ENCODE measurements around the gene MYO1E.
"Not testable (repeated sequence)": the region's sequence is repeated elsewhere in the genome, so short reads cannot be mapped to it uniquely, and the experiment has no call there.

The MYO1E gene

DNA sequence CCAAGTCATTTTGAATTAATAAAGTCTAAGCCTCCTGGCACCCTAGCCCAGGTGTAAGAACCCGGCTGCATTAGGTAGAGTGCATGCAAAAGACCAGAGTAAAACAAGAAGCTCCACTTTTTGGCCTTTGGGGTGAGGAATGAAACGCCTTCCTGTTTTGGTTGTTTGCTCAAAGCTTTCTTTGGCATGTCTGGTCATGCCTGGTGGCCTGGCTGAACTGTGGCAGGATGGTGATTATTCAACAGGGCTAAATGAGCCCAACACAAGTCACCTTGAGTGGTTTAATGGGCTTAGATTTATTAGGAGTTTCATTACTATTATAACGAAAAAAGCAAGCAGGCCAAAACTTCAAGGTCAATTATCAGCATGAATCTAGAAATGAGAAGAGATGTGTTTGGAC, 206.9 kb downstream of the MYO1E start:
- no peak for DNase-seq (ENCODE audit: low spot score)

DNA sequence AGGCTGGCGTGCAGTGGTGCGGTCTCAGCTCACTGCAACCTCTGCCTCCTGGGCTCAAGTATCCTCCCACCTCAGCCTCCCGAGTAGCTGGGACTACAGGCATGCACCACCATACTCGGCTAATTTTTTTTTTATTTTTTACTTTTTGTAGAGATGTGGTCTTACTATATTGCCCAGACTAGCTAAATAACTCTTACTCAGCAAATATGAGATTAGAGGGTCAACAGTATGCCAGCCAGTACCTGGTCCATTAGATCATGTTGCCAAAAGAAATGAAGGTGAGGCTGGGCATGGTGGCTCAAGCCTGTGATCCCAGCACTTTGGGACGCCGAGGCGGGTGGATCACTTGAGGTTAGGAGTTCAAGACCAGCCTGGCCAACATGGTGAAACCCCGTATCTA, 210.6 kb downstream of the MYO1E start:
- DNase-seq (ENCODE audit: low spot score) = not testable (repeated sequence)

DNA sequence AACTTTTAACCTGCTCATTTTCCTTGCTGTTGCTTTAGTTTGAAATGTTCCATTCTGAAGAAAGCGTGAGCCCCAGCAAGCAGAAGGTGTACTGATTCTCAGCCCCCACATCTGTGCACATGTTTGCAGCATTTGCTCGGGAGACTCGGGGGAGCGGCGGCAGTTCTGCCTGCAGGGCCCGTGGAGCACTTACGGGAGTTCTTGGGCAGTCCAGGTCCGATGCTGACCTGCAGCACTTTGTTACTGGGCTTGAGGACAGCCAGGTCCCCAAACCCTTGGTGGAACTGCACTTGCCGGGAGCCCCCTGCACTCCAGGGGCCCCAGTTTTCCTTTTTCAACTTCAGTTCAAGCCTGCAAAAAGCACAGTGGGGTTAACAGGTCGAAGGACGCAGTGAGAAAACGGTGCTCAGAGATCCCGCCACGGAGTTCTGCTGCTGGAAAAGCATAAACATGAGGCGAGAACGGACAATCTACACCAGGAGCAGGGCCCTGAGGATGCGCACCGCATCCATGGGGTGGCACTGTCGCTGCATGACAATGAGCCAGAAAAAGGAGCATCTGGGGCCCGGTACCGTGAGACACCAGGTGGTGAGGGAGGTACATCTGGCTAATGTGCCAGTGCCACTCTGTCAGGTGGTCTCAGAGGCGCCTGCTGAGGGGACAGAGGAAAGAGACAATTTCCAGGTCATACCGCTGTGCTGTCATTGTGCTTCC, 211.6 kb downstream of the MYO1E start:
- no peak for DNase-seq (ENCODE audit: low spot score)

DNA sequence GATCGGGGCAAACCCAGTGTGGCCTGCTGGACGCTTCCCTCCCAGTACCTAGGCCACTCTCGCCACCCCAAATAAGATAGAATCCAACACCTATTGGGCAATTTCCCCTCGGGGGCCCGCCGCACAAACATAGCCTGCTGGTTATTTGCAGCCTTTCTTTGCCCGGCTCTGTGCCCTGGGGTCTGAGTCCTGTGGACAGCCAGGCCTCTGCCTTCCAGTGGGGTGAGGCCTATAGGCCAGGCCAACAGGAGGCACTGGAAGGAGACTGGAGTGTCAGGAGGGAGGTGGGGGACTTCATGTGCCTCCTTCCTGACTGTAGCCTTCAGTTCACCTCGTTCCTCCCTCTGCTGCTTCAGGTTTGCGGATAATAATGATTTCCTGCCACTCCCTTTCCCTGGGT, 213.5 kb downstream of the MYO1E start:
- no peak for DNase-seq (ENCODE audit: low spot score)

DNA sequence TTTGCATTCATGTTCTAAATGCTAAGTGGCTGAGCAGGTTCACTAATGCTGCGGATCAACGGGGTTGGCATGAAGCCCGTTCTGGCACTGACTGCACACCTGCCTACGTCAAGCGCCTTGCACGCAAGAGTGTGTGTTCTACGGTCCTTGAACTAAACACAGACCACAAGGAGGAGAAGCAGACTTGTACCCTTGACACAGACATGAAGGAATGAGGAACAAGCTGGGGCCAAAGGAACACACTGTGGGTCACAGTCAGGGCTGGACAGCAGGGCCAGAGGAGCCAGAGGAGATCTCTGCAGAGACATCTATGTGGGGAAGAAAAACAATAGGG, 214.0 kb downstream of the MYO1E start:
- DNase-seq (ENCODE audit: low spot score) = no peak

DNA sequence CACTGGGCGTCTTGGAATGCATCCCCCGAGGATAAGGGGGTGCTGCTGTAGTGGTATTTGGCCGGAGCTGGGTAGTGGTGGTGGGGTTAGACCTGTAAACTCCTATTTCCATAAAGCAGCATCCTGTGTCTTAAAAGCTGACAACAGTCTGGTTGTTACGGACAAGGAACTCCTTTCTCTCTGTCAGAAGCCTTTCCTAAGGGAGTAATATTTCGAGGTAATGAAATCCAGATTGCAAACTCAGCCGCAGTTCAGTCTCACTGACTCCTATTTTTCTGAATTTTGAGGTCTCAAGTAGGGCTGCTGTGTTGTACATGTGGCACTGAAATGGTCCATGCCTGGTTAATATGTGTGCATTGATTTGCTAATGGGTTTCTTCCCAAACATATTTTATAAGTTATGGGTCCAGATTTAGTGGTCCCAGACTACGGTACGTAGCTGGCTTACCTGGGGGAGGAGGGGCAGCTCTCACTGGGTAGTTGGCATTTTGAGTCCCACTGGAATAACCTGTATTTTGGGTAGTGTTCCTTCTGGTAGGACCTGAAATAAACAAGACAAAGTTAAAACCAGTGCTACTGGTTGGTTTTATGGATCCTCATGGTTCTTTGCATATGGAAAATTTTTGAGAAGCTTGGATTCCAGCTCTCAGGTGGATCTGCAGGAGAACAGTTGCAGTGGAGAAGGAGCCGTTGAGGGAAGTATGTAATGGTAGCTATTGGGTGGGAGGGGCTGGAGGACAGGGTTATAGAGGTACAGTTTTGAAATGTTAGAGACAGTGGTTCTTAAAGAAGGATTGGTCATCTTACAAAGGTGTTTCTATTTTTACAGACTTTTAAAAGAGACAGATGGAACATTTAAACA, 214.6 kb downstream of the MYO1E start:
- DNase-seq (ENCODE audit: low spot score) = no peak

DNA sequence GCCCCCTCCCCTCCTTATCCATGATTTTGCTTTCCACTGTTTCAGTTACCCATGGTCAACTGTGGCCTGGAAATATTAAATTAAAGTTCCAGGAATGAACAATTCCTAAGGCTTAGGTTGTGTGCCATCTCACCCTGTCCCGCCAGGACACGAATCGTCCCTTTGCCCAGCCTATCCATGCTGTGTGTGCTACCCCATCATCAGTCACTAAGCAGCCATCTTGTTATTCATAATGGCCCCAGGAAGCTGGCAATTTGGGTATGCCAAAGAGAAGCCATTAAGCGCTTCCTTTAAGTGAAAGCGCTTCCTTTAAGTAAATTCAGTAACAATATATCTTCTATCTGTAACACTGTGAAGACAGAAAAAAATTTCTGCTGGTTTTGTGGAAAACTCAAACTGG, 215.3 kb downstream of the MYO1E start:
- no peak for DNase-seq (ENCODE audit: low spot score)

DNA sequence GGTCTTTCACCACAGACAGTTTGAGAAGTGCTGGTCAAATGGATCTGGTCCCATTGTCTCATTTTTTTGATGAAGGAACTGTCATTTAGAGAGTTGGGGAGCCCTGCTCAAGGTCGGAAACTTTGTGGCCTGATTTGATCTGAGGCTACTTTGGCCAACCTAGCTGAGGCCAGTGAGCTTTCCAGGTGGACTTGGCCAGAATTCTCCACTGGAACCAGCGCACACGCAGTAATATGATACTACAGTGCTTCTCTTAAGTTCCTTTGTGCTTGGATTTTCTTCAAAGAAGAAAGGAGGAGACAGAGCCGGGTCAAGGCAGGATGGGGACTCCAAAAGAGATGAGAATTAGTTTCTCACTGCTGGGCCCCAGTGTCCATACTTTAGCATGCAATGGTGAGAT, 217.2 kb downstream of the MYO1E start:
- no peak for DNase-seq (ENCODE audit: low spot score)

DNA sequence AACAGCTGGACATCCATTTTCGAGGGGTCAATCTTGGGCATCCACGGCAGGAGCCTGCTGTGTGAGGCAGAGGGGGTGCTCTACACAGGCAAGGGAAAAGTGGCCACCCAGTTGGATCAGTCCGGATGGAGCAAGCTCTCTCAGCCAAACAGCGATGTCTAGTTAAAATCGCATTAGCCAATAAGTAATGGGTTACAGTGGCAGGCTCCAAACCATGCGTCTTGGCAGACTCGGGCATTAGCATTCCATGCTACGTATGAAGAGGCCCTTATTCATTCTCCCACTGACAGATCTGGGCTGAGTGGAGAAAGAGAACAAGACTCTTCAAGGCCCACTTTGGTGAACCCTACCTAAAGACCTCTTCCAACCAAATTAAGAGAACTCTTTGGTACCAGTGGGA, 218.4 kb downstream of the MYO1E start:
- no peak for DNase-seq (ENCODE audit: low spot score)

DNA sequence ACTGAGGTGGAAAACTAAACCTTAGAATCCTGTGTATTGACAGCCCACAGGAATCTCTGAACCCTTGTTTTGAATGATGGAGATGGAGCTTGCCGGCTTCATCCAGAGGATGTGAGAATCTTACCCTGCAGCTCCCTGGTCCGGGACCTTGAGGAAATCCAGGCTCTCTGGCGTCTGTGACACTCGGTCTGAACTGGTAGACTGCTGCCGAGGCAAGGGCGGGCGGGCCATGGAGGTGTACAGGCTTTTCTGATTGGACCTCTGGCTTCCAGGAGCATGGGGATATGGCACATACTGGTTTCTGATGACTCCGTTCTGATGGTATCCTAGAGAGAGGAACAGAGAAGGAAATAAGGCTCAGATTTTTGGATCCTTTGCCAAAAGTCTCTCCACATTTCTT, 219.2 kb downstream of the MYO1E start:
- DNase-seq (ENCODE audit: low spot score) = no peak

DNA sequence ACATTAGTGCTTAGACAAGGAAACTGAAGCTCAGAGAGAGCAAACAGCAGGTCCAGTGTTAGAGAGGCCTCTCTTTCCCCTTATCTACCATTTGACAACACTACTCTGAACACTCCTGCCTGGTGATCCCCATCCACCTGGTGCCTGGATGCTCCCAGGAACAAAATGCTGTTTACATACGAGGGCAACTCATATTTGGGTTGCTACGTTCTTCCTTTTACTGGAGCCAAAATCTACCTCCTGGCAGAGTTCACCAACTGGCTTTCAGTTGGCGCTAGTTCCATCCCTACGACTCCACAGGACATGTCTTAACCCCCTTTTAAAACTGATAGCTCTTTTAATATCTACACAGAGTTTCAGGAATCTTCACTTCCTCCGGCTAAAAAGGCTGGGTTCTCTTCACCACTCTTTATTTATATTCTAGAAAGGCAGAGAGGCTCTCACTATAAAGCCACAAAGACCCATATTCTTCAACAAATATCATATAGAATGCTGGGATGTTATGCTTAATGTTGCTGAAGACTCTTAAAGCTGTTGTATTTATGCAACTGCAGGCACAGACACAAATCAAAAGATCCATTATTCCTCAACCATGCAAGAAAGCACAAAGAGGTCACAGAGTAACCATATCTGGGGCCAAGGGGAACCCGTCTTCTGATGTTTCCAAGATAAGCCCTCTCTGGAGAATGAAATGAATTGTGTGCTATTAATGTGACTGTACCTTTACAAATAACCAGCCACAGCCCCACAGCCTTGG, 219.8 kb downstream of the MYO1E start:
- no peak for DNase-seq (ENCODE audit: low spot score)

DNA sequence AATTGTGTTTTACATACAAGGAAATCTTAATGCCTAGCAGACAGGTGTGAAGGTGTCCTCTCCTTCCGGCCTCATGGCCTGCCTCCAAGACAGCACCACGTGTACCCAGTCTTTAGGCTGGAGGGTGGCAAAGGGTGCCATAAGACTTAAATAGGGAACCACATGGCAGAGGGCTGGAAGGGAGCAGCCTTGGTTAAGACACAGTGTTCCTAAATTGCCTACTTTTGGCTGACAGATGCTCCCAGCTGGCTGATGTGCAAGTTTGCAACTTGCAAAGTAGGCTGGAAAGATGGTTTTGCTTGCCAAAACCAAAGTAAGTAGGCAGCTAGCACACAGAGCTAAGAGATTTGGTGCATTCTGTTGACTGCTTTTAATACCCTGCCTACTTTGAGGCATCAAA, 222.5 kb downstream of the MYO1E start:
- DNase-seq (ENCODE audit: low spot score) = no peak

DNA sequence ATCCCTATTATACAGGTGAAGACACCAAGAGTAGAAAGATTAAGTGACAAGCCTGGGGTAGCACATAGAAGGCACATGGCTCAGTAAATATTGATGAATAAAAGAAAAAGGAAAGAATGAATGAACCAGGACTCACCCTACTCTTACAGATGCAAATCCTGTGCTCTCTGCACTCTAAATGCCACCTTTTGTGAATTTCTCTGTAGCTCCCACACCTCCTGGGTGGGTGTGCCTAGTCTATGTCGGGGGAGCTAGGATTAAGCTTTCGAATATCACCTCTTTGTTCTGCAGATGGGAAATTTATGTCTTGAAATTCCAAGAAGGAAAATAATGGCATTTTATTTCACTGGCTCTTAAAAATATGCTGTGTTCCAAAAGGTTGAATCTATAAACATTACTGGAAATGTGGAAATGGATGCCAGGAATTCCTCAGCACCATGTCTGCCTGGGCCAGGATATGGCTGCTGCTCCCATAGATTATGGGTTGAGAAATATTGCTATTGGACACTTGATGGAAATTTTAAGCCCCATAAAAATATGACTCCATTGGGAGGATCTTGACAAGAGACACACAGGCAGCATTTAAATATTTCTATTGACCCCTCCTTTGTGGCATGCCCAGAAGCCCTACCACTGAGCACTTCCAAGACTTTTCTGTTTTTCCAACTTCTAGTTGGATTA, 224.4 kb downstream of the MYO1E start:
- no peak for DNase-seq (ENCODE audit: low spot score)

DNA sequence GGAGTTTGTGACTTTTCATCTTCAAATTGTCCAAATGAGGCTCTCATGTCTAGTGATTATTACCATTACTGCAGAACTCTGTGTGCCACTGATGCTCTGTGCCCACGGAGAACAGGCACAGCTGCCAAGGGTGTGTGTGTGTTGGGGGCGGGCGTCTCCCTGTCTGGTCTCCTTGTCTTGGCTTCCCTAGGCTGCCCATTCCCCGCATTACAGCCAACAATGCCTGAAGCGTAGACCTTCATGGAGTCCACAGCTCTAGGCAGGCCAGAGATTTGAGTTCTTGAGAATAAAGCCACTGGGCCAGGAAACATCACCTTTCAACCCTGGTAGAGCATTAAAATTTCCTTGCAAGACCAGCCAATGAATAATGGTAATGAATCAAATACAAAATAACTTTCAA, 225.0 kb downstream of the MYO1E start:
- no peak for DNase-seq (ENCODE audit: low spot score)

DNA sequence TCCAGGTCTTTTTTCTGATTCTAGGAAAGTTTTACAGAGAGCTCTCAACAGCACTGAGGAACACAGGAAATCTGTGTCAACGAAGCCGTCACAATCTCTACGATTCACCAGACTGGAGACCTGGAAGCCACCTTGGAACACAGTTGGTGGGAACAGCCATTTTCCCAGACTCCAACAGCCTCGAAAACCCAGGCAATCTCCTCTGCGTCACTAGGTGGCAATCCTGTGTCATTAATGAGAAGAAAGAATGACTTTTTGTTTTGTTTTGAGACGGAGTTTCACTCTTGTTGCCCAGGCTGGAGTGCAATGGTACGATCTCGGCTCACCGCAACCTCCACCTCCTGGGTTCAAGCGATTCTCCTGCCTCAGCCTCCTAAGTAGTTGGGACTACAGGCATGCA, 228.1 kb downstream of the MYO1E start:
- DNase-seq (ENCODE audit: low spot score) = not testable (repeated sequence)

DNA sequence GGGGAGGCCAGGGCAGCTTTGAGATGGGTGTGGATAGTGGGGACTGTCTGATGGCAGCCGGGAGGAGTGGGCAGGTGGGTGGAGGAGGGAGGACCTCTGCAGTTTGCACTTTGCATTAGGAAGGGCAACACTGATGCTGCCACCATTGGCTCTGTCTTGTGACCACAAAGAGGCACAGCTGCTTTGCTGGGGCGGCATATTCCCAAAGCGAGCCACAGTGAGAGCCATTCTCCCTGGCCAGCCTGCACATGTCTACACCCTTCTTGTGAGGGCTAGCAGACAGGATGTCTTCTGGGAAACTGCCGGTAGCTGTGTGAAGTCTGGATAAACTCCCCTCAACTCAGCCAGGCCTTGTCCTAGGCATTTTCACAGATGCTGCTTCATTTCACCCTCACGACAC, 229.4 kb downstream of the MYO1E start:
- DNase-seq (ENCODE audit: low spot score) = no peak

DNA sequence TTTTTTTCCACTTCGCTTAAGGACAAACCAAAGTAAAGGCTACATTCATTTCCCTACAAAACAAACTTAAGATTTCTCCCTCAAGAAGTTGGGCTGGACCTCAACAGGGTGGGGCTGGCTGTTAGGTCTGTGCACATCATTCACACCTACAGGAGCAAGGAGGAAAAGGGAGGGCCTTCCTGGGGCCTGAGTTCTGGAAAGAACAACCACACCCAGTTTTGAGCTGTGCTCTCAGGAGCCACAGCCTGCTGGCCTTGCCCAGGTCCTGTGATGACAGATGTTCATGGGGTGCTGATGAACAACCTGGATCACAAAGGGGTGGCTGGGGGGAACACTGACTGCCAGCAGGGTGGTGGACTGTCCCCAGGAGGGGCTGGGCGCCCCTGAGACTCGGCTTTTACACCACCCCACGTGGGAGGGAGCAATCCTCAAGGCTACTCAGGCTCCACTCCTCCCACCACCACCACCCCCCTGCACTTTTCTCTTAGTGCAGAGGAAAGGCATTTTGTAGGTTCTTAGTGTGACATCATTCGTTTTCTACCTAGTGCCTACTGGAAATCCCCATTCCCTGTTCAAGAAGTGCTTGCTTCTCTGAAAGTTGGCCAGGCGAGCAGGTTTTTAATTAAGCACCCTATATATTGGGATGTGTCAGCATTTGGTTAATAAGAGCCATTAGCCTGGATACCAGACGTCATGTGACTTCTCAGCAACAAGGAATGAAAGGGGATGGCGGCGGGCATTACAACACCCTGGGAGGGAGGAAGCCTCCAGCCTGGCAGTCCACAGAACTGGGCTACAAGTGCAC, 232.0 kb downstream of the MYO1E start:
- no peak for DNase-seq (ENCODE audit: low spot score)

DNA sequence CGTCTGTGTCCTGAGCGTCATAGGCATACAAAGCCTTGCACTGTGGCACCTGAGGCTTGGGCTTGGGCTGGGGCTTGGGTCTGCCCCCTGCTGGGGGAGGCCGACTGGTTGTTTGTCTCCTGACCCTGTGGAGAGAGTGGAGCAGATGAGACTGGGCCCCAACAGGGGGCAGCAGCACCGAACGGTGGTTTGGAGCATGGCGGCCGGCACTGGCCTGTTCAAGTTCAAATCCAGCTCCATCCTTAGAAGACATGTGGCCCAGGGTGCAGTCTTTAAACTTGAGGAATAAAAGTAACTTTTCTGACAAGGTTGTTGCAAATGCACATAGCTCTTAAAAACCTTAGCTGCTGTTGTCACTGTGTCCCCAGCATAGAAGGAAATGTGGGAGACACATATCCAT, 234.4 kb downstream of the MYO1E start:
- peak; percentile 81 for DNase-seq (ENCODE audit: low spot score)

DNA sequence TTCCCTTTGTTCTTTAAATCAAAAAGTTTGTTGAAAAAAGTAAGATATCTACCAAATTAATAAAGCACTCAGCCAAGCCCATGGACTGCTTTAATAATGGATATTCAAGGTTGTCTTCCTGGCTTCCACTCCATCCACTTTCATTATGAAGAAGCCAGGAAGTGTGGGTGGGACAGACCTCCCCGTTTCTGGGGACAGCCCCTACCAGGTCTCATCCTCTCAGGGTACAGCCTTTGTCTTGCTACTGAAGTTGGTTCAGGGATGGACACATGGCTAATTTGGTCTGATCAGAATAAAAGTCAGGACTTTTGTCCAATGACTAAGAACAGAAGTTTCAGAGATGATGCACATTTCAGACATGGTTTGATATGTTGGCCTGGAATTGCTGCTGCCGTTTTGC, 235.1 kb downstream of the MYO1E start:
- no peak for DNase-seq (ENCODE audit: low spot score)

DNA sequence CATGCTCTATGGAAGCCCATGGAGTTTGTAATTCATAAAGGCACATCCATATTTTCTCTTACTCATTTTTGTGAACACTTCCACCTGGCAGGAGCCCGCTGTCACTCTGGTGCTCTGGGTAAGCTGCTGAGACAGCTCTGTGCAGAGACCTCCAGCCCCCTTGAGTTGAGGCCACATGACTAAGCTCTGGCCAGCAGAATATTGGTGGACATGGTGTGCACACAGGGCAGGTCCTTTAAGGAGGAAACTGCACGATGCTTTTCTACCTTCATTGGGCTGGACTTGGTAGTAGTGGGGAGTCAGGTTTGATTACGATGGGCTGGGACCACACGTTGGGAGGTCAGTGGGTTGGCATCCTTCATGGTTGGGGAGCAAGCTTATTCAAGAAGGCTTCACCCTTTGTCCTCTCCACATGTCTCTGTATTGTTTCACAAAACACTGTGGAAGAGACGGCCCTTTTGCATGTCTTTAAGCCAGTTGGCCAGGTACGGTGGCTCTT, 238.7 kb downstream of the MYO1E start:
- DNase-seq (ENCODE audit: low spot score) = no peak

DNA sequence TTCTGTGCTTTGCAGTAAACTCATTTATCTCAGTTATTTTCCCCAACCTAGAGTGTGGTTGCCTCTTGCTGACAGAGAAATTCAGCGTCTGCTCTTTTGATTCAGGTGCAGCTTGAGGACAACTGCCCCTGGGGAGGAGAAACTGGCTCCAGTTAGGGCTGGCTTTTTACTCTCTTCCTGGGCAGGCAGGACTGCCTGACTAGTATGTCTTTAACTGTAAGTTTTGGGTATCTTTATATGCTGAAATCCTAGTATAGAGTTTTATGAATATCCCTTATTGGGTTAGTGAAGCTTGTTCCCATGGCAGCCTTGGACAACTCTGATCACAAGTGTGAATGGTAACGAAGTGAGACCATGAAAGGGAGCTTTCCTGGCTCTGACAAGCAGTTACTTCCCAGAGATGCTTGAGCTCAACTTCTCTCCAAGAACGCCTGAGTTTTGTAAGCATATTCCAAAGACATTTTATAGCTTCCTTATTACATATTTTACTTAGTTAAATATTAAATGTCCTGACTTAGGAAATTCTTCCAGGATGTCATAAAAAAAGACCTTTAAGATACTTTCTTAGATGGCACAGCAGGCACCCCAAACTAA, 240.6 kb downstream of the MYO1E start:
- DNase-seq (ENCODE audit: low spot score) = no peak

Data from germinal center (tissue), 1 donor.